ENCODE measurements around the gene TACC2. TPM values are rescaled to one million over a fixed set of nuclear protein-coding genes. Genes with fewer than 3 reads are reported as not detected.

The TACC2 gene
- total and polyA plus RNA-seq, 9 of the 15 experiments (the other 6 are each of a cell fraction or from before 2014, with no cell fraction given): under 0.01 to 0.35 (median 0.03) TPM; not detected in 6

DNA sequence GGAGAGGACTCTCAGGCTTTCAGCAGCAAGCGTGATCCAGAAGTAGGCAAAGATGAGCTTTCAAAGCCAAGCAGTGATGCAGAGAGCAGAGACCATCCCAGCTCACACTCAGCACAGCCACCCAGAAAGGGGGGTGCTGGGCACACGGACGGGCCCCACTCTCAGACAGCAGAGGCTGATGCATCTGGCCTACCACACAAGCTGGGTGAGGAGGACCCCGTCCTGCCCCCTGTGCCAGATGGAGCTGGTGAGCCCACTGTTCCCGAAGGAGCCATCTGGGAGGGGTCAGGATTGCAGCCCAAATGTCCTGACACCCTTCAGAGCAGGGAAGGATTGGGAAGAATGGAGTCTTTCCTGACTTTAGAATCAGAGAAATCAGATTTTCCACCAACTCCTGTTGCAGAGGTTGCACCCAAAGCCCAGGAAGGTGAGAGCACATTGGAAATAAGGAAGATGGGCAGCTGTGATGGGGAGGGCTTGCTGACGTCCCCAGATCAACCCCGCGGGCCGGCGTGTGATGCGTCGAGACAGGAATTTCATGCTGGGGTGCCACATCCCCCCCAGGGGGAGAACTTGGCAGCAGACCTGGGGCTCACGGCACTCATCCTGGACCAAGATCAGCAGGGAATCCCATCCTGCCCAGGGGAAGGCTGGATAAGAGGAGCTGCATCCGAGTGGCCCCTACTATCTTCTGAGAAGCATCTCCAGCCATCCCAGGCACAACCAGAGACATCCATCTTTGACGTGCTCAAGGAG lies 95.5 kb downstream of the TACC2 start:
- no peak overlapping the region for H3K27ac ChIP-seq (ENCODE audit: extremely low read depth, low read depth, low read length)
- H2AFZ ChIP-seq (ENCODE audit: low read depth, low read length): no peak overlapping the region
- ChIA-PET POLR2A (no interaction called here), CTCF (ENCODE audit: low intra/inter-chr PET ratio) (no interaction called here)
- FAIRE-seq: no peak
- H3K9me1 ChIP-seq (ENCODE audit: control insufficient read depth, insufficient read depth, low read length): no peaks in the 10 kb centered on the region
- H4K20me1 ChIP-seq (replicated peaks; ENCODE audit: control insufficient read depth, insufficient read depth, low read length): no peaks in the 10 kb centered on the region; the same call in 1 of the 2 replicates
- no peak for DNase-seq (ENCODE audit: extremely low read depth in 1 of 4, low spot score in 3 of 4)
- H3K9ac ChIP-seq (ENCODE audit: insufficient read depth in 1 of 2, low read depth in 2 of 2, low read length in 2 of 2): no peak overlapping the region
- H3K4me1 ChIP-seq (replicated peaks in 1 of 2; ENCODE audit: control insufficient read depth in 2 of 2, insufficient read depth in 2 of 2, low read length in 2 of 2): no peaks in the 10 kb centered on the region
- TF ChIP-seq MYNN (IDR thresholded peaks at IDR 0.05) (no peak), MYNN (CRISPR knock-in tag; IDR thresholded peaks at IDR 0.05) (no peak), MXI1 (IDR thresholded peaks at IDR 0.05; ENCODE audit: low read depth, low read length) (no peak), YBX1 (IDR thresholded peaks at IDR 0.05) (no peak), CREBBP (IDR thresholded peaks at IDR 0.05; ENCODE audit: low read depth, low read length) (no peak), CHD4 (IDR thresholded peaks at IDR 0.05; ENCODE audit: insufficient read depth, insufficient replicate concordance, low read depth, low read length, poor library complexity, severe bottlenecking) (no peak), TCF7 (IDR thresholded peaks at IDR 0.05; ENCODE audit: borderline replicate concordance) (no peak), RFX1 (IDR thresholded peaks at IDR 0.05) (no peak), NR2F6 (CRISPR knock-in tag; IDR thresholded peaks at IDR 0.05) (no peak)
- no peaks in the 10 kb centered on the region for H3K9me3 ChIP-seq (replicated peaks; ENCODE audit: control insufficient read depth, insufficient read depth, low read depth, low read length)
- no peak overlapping the region for H3K4me2 ChIP-seq (ENCODE audit: insufficient read depth, low read length)
- no peaks in the 10 kb centered on the region for H3K36me3 ChIP-seq (ENCODE audit: control insufficient read depth, insufficient read depth, low read length)
- H3K4me3 ChIP-seq: no peak overlapping the region
- no peaks in the 10 kb centered on the region for H3K79me2 ChIP-seq (ENCODE audit: control insufficient read depth, insufficient read depth, low read length)
- BruUV-seq (replicated peaks): no TSS peak
- 2% methylated on average over 13 of the region's 15 CpGs for WGBS (ENCODE audit: insufficient coverage, low coverage, missing lambda C conversion rate)
- no peak for ATAC-seq
- in situ Hi-C loops (cut with MboI): no loop called here
- peaks cover 0 to 45% of the 10 kb centered on the region in 2 experiments; a peak in 2 of 5 replicates for H3K27me3 ChIP-seq (ENCODE audit: control insufficient read depth in 2 of 2, insufficient read depth in 2 of 2, low read length in 2 of 2)
- intact Hi-C loops (cut with micrococcal nuclease): no loop called here
